HG03558 (cell line): ENCODE data around the gene LRRC4.

Experiments
- ATAC-seq: cut with Tn5 transposase; IDR thresholded peaks from one replicate; pipeline ENCODE4 v1.9.1; 2021; ENCODE audit warnings: moderate number of reproducible peaks; ENCODE audit not compliant: unreplicated experiment; ENCODE audit errors: extremely low read depth

The LRRC4 gene

GRCh38 chr7:127983804-127984332 lies 47.4 kb downstream of the LRRC4 start:
- ATAC-seq: no peak

GRCh38 chr7:127981965-127982364 lies 49.3 kb downstream of the LRRC4 start:
- ATAC-seq: no peak

GRCh38 chr7:127980901-127981300 lies 50.3 kb downstream of the LRRC4 start:
- ATAC-seq: no peak

- ATAC-seq: no peak
Measured at GRCh38 chr7:127979728-127980126, 51.5 kb downstream of the LRRC4 start.

GRCh38 chr7:127979113-127979727 lies 52.0 kb downstream of the LRRC4 start:
- no peak for ATAC-seq

GRCh38 chr7:127978421-127978820 lies 52.8 kb downstream of the LRRC4 start:
- ATAC-seq: no peak
